Testis (tissue), 2 donors: ENCODE data around the gene CHRNA5.

Source experiments
- CTCF ChIP-seq, 3 experiments: fragments of 450-650 bp in 2 of 3; fragments of 200-600 bp in 1 of 3; sonication (generic) in 1 of 3; IDR thresholded peaks; one replicate each; pipeline ENCODE4 v1.5.1; 2016 to 2019; ENCODE audit warnings: antibody characterized with exemption in 3 of 3, mild to moderate bottlenecking in 2 of 3, moderate library complexity in 1 of 3
- POLR2A ChIP-seq: fragments of 450-650 bp; IDR thresholded peaks from one replicate; pipeline ENCODE4 v1.6.1; 2017; ENCODE audit warnings: antibody characterized with exemption, mild to moderate bottlenecking, moderate library complexity

GRCh38 chr15:78614021-78614420, 48.7 kb downstream of the CHRNA5 start:
- TF ChIP-seq POLR2A (no peak), CTCF (IDR thresholded peaks at IDR 0.05) (no peak)
